Neural progenitor cell (in vitro differentiated cells): Measurements from ENCODE around the gene U2AF2. TPM values are rescaled to one million over a fixed set of nuclear protein-coding genes. Genes with fewer than 3 reads are reported as not detected.

Source experiments
- DNase-seq: peaks from one replicate; pipeline ENCODE4 v3.0.0-alpha.2; 2016; ENCODE audit warnings: low spot score
- H2AFZ ChIP-seq: fragments of 200-600 bp; sonication (generic); replicated peaks from 2 replicates; pipeline ENCODE4 v1.6.1; 2016; ENCODE audit warnings: antibody characterized with exemption
- H3F3A ChIP-seq: fragments of 200-600 bp; sonication (generic); 2 replicates; pipeline ENCODE4 v1.6.1; 2016; ENCODE audit warnings: antibody characterized with exemption, low read depth
- H3K27ac ChIP-seq: fragments of 200-600 bp; sonication (generic); 2 replicates; pipeline ENCODE4 v1.5.1; 2016; ENCODE audit warnings: mild to moderate bottlenecking
- H3K27me3 ChIP-seq: fragments of 200-600 bp; sonication (generic); 2 replicates; pipeline ENCODE4 v1.6.1; 2016; ENCODE audit warnings: mild to moderate bottlenecking, moderate library complexity
- H3K36me3 ChIP-seq: fragments of 200-600 bp; sonication (generic); 2 replicates; pipeline ENCODE4 v1.5.1; 2016
- H3K4me1 ChIP-seq: fragments of 200-600 bp; sonication (generic); 2 replicates; pipeline ENCODE4 v1.6.1; 2016; ENCODE audit warnings: mixed run types
- H3K4me2 ChIP-seq: fragments of 200-600 bp; sonication (generic); 2 replicates; pipeline ENCODE4 v1.6.1; 2016
- H3K4me3 ChIP-seq: fragments of 200-600 bp; sonication (generic); 2 replicates; pipeline ENCODE4 v1.5.1; 2016
- H3K79me2 ChIP-seq: fragments of 200-600 bp; sonication (generic); 2 replicates; pipeline ENCODE4 v1.6.1; 2016; ENCODE audit warnings: low read depth
- H3K9ac ChIP-seq: fragments of 200-600 bp; sonication (generic); 2 replicates; pipeline ENCODE4 v1.6.1; 2016
- H3K9me3 ChIP-seq: fragments of 200-600 bp; sonication (generic); 2 replicates; pipeline ENCODE4 v1.5.1; 2016; ENCODE audit warnings: low read depth
- H4K20me1 ChIP-seq: fragments of 200-600 bp; sonication (generic); 2 replicates; pipeline ENCODE4 v1.6.1; 2016; ENCODE audit warnings: low read depth
- H3K27ac Mint-ChIP-seq: 3 replicates; pipeline ENCODE4 v1.8.0; 2021; ENCODE audit warnings: mixed read lengths
- H3K27me3 Mint-ChIP-seq: 2 replicates; pipeline ENCODE4 v1.8.0; 2022; ENCODE audit warnings: low read depth, mild to moderate bottlenecking, inconsistent platforms, moderate library complexity, mixed read lengths; ENCODE audit not compliant: insufficient read depth
- H3K36me3 Mint-ChIP-seq: 3 replicates; pipeline ENCODE4 v1.8.0; 2021; ENCODE audit warnings: mixed read lengths
- H3K4me1 Mint-ChIP-seq: 3 replicates; pipeline ENCODE4 v1.8.0; 2021; ENCODE audit warnings: mixed read lengths
- H3K4me3 Mint-ChIP-seq: 3 replicates; pipeline ENCODE4 v1.8.0; 2021; ENCODE audit warnings: mild to moderate bottlenecking, moderate library complexity, mixed read lengths
- H3K9me3 Mint-ChIP-seq: 3 replicates; pipeline ENCODE4 v1.8.0; 2020; ENCODE audit warnings: mixed read lengths
- CTCF ChIP-seq: fragments of 200-600 bp; sonication (generic); IDR thresholded peaks from 2 replicates; pipeline ENCODE4 v1.5.1; 2017; ENCODE audit warnings: antibody characterized with exemption, mild to moderate bottlenecking
- EZH2 ChIP-seq: fragments of 200-600 bp; sonication (generic); IDR thresholded peaks from 2 replicates; pipeline ENCODE4 v1.6.1; 2017; ENCODE audit warnings: antibody characterized with exemption, mild to moderate bottlenecking, moderate library complexity
- EZH2phosphoT487 ChIP-seq: fragments of 200-600 bp; sonication (generic); IDR thresholded peaks from 2 replicates; pipeline ENCODE4 v1.6.1; 2017; ENCODE audit warnings: antibody characterized with exemption
- total RNA-seq: library from RNA; depleted of rRNA; stranded (reverse); fragments of >200 nt; gene quantifications from 2 replicates; pipeline ENCODE4 v1.2.3, GENCODE V29; 2015; ENCODE audit warnings: low replicate concordance

U2AF2 gene
- 124 and 238 TPM in 2 replicates for total RNA-seq

- Histone ChIP-seq H3K27ac (peak within 1 kb of the TSS; percentile 98), H3K79me2 (peaks cover 52% of the 10 kb centered on the region), H3K4me1 (peaks cover 18% of the 10 kb centered on the region), H3K36me3 (no peaks in the 10 kb centered on the region), H3F3A (peaks cover 12% of the 10 kb centered on the region), H3K9ac (peak within 1 kb of the TSS; percentile 95), H3K27me3 (no peaks in the 10 kb centered on the region), H4K20me1 (peaks cover 45% of the 10 kb centered on the region), H2AFZ (peak within 1 kb of the TSS; percentile 93), H3K4me2 (peak within 1 kb of the TSS; percentile 94), H3K4me3 (peak within 1 kb of the TSS; percentile 88), H3K9me3 (no peaks in the 10 kb centered on the region)
- Mint-ChIP-seq H3K4me3 (peak within 1 kb of the TSS; percentile 96), H3K4me1 (peaks cover 33% of the 10 kb centered on the region), H3K36me3 (peaks cover 9% of the 10 kb centered on the region), H3K27ac (peak within 1 kb of the TSS; percentile 99), H3K27me3 (peaks cover 7% of the 10 kb centered on the region), H3K9me3 (no peaks in the 10 kb centered on the region)
- DNase-seq: peak; percentile 96
- TF ChIP-seq CTCF (no peak), EZH2 (no peak), EZH2phosphoT487 (no peak)
Observed at GRCh38 chr19:55654868-55655647, at the start of gene U2AF2. Gene U2AF2, plus strand, starts transcription at chr19:55655035. Its CDS starts 70 bp downstream, at chr19:55655105.

GRCh38 chr19:55605207-55605636 is 49.6 kb upstream of the U2AF2 start:
- Histone ChIP-seq H3K79me2 (peaks cover 37% of the 10 kb centered on the region), H3K4me3 (peak overlapping the region; percentile 85), H3K4me2 (peak overlapping the region; percentile 85), H4K20me1 (peaks cover 35% of the 10 kb centered on the region), H3K4me1 (peaks cover 7% of the 10 kb centered on the region), H3F3A (peaks cover 49% of the 10 kb centered on the region), H2AFZ (no peak overlapping the region), H3K27me3 (no peaks in the 10 kb centered on the region), H3K36me3 (no peaks in the 10 kb centered on the region), H3K9ac (no peak overlapping the region), H3K9me3 (no peaks in the 10 kb centered on the region), H3K27ac (peak overlapping the region; percentile 89)
- H3K9me3 Mint-ChIP-seq: peaks cover 8% of the 10 kb centered on the region
- no peak for TF ChIP-seq EZH2phosphoT487
- H3K4me3 Mint-ChIP-seq: peak overlapping the region; percentile 83
- peaks cover 18% of the 10 kb centered on the region for H3K36me3 Mint-ChIP-seq
- H3K27ac Mint-ChIP-seq: peak overlapping the region; percentile 72
- peaks cover 41% of the 10 kb centered on the region for H3K4me1 Mint-ChIP-seq
- peaks cover 2% of the 10 kb centered on the region for H3K27me3 Mint-ChIP-seq
- peak; percentile 99 for DNase-seq

- Mint-ChIP-seq H3K27me3 (peaks cover 2% of the 10 kb centered on the region), H3K4me1 (peaks cover 42% of the 10 kb centered on the region), H3K36me3 (peaks cover 18% of the 10 kb centered on the region), H3K4me3 (peak within 1 kb of the TSS; percentile 94), H3K9me3 (peaks cover 8% of the 10 kb centered on the region), H3K27ac (peak within 1 kb of the TSS; percentile 88)
- Histone ChIP-seq H3K27ac (peak within 1 kb of the TSS; percentile 89), H3K4me3 (peak within 1 kb of the TSS; percentile 85), H2AFZ (no peak within 1 kb of the TSS), H3K4me2 (peak within 1 kb of the TSS; percentile 85), H4K20me1 (peaks cover 42% of the 10 kb centered on the region), H3K4me1 (peaks cover 7% of the 10 kb centered on the region), H3K27me3 (no peaks in the 10 kb centered on the region), H3K36me3 (no peaks in the 10 kb centered on the region), H3K79me2 (peaks cover 43% of the 10 kb centered on the region), H3K9ac (peak within 1 kb of the TSS; percentile 73), H3K9me3 (no peaks in the 10 kb centered on the region), H3F3A (peaks cover 45% of the 10 kb centered on the region)
- peak; percentile 92 for DNase-seq
- TF ChIP-seq CTCF (peak; percentile 76), EZH2 (no peak), EZH2phosphoT487 (no peak)
Observed at GRCh38 chr19:55605637-55606470, 49.0 kb upstream of the U2AF2 start, which contains the start of gene ZNF865. Gene ZNF865, plus strand, starts transcription at chr19:55605647. Its CDS starts 7,972 bp downstream, at chr19:55613619.
